T-helper 2 cell treated with Interferon-gamma antibody and Interleukin-4, amounts not matched to agents 5 μg/mL and 100 μg/mL, for 36 hours (primary cell): Measurements from ENCODE around the gene GABRB1.
"Not testable (repeated sequence)": the region's sequence is repeated elsewhere in the genome, so short reads cannot be mapped to it uniquely, and the experiment has no call there.

Experiments
- DNase-seq: peaks from one replicate; pipeline ENCODE4 v3.0.0; 2021; ENCODE audit warnings: low spot score
- H3K27ac Mint-ChIP-seq: one replicate; pipeline ENCODE4 v1.8.0; 2021; ENCODE audit warnings: mild to moderate bottlenecking, mixed read lengths
- H3K27me3 Mint-ChIP-seq: one replicate; pipeline ENCODE4 v1.8.0; 2021; ENCODE audit warnings: low read depth, mixed read lengths
- H3K36me3 Mint-ChIP-seq: one replicate; pipeline ENCODE4 v1.8.0; 2021; ENCODE audit warnings: low read depth, mixed read lengths
- H3K4me1 Mint-ChIP-seq: one replicate; pipeline ENCODE4 v1.8.0; 2021; ENCODE audit warnings: low read depth, mixed read lengths
- H3K4me3 Mint-ChIP-seq: one replicate; pipeline ENCODE4 v1.8.0; 2022; ENCODE audit warnings: mild to moderate bottlenecking, moderate library complexity, mixed read lengths
- H3K9me3 Mint-ChIP-seq: one replicate; pipeline ENCODE4 v1.8.0; 2021; ENCODE audit warnings: mixed read lengths

GABRB1 gene

DNA sequence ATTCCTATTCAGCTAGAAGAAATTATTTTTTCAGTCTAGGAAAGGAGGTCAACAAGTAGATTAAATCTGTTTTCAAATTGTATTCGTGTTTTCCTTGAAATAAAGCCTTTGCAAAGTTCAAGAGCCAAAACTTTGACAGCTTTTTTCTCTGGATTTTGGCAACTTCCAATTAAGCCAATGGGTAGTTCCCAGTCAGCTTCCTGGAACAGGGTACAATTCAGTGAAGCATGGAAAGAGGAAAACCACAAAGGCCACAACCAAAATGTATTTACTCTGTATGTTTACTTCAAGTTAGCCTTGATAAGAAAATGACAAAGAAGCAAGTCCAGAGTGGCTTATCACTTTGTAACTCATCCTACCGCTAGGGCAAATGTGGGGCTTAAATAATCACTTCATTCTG lies 243.5 kb downstream of the GABRB1 start:
- Mint-ChIP-seq H3K27me3 (no peaks in the 10 kb centered on the region), H3K4me1 (no peaks in the 10 kb centered on the region), H3K36me3 (no peaks in the 10 kb centered on the region), H3K4me3 (no peak overlapping the region), H3K9me3 (no peaks in the 10 kb centered on the region), H3K27ac (no peak overlapping the region)
- DNase-seq = no peak

- Mint-ChIP-seq H3K27me3 (no peaks in the 10 kb centered on the region), H3K27ac (no peak overlapping the region), H3K4me1 (no peaks in the 10 kb centered on the region), H3K4me3 (no peak overlapping the region), H3K36me3 (no peaks in the 10 kb centered on the region), H3K9me3 (no peaks in the 10 kb centered on the region)
- DNase-seq = no peak
Measured at GRCh38 chr4:47275595-47275994, 244.2 kb downstream of the GABRB1 start.

GRCh38 chr4:47278631-47279030 lies 247.3 kb downstream of the GABRB1 start:
- no peak for DNase-seq
- Mint-ChIP-seq H3K4me3 (no peak overlapping the region), H3K27ac (no peak overlapping the region), H3K9me3 (no peaks in the 10 kb centered on the region), H3K36me3 (no peaks in the 10 kb centered on the region), H3K4me1 (no peaks in the 10 kb centered on the region), H3K27me3 (no peaks in the 10 kb centered on the region)

DNA sequence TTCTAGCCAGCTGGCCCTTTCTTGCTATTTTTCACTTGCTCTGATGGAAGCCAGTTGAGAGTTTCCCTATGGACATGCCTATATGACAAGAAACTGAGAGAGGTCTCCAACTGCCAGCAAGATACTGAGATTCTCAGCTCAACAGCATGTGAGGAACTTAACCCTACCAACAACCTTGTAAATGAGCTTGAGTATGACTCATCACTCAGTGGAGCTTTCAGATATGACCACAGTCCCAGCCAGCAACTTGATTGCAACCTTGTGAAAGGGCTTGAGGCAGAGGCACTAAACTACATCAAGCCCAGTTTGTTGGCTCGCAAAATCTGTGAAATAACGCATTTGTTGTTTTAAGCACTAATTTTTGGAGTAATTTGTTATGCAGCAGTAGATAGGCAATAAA lies 256.4 kb downstream of the GABRB1 start:
- Mint-ChIP-seq H3K36me3 (no peaks in the 10 kb centered on the region), H3K4me1 (no peaks in the 10 kb centered on the region), H3K9me3 (no peaks in the 10 kb centered on the region), H3K4me3 (no peak overlapping the region), H3K27me3 (no peaks in the 10 kb centered on the region), H3K27ac (no peak overlapping the region)
- no peak for DNase-seq

DNA sequence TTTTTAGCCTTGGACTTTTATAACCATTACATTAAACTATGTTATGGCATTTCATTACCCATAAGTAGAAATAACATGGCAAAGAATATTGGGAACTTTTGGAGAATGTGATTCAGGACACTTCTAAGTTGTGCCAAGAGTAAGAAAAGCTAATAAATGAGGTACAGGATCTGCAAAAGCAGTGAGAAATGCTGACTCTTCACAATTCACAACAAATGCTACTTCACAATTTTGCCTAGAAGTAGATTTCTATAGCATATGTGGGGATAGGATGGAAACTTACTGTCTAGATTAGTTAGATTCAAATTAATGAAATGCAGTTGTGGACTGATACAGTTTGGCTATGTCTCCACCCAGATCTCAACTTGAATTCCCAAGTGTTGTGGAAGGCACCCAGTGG lies 258.4 kb downstream of the GABRB1 start:
- no peaks in the 10 kb centered on the region for H3K9me3 Mint-ChIP-seq
- no peaks in the 10 kb centered on the region for H3K27me3 Mint-ChIP-seq
- no peak overlapping the region for H3K4me3 Mint-ChIP-seq
- H3K27ac Mint-ChIP-seq = no peak overlapping the region
- no peaks in the 10 kb centered on the region for H3K4me1 Mint-ChIP-seq
- H3K36me3 Mint-ChIP-seq = no peaks in the 10 kb centered on the region
- DNase-seq = no peak

DNA sequence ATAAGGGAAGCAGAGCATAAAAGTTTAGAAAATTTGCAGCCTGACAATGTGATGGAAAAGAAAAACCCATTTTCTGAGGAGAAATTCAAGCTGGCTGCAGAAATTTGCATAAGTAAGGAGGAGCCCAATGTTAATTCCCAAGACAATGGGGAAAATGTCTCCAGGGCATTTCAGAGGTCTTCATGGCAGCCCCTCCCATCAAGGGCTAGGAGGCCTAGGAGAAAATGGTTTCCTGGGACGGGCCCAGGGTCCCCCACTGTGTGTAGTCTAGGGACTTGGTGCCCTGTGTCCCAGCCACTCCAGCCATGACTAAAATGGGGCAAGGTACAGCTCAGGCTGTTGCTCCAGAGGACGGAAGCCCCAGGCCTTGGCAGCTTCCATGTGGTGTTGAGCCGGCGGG lies 259.5 kb downstream of the GABRB1 start:
- DNase-seq, H3K9me3 Mint-ChIP-seq, H3K27me3 Mint-ChIP-seq, H3K4me1 Mint-ChIP-seq, H3K4me3 Mint-ChIP-seq, H3K27ac Mint-ChIP-seq, H3K36me3 Mint-ChIP-seq: not testable (repeated sequence)

GRCh38 chr4:47309165-47309564 lies 277.8 kb downstream of the GABRB1 start:
- Mint-ChIP-seq H3K4me3 (no peak overlapping the region), H3K36me3 (no peaks in the 10 kb centered on the region), H3K27me3 (no peaks in the 10 kb centered on the region), H3K27ac (no peak overlapping the region), H3K4me1 (no peaks in the 10 kb centered on the region), H3K9me3 (no peaks in the 10 kb centered on the region)
- no peak for DNase-seq

GRCh38 chr4:47312170-47312569 lies 280.8 kb downstream of the GABRB1 start:
- H3K4me3 Mint-ChIP-seq = no peak overlapping the region
- no peaks in the 10 kb centered on the region for H3K36me3 Mint-ChIP-seq
- H3K27ac Mint-ChIP-seq = no peak overlapping the region
- H3K9me3 Mint-ChIP-seq = no peaks in the 10 kb centered on the region
- H3K27me3 Mint-ChIP-seq = no peaks in the 10 kb centered on the region
- DNase-seq = no peak
- H3K4me1 Mint-ChIP-seq = no peaks in the 10 kb centered on the region

DNA sequence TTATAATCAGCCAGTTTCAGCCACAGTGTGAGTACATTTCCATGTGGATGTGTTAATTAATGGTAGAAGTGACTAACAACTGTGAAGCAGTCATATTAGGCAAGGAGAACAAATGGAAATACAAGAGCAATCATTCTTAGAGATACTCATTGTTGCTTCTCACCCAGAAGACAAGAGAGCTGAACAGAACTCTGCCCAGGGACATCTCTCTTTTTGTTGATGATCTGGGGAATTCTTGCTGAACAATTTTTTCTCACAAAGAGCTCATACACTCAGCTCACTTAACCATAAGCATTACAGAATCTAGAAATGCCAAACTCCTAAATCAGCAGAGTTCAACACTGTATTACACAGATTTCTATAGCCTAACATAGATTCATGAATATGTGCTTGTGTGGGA lies 282.0 kb downstream of the GABRB1 start:
- Mint-ChIP-seq H3K27me3 (no peaks in the 10 kb centered on the region), H3K4me1 (no peaks in the 10 kb centered on the region), H3K36me3 (no peaks in the 10 kb centered on the region), H3K27ac (no peak overlapping the region), H3K9me3 (no peaks in the 10 kb centered on the region), H3K4me3 (no peak overlapping the region)
- no peak for DNase-seq

DNA sequence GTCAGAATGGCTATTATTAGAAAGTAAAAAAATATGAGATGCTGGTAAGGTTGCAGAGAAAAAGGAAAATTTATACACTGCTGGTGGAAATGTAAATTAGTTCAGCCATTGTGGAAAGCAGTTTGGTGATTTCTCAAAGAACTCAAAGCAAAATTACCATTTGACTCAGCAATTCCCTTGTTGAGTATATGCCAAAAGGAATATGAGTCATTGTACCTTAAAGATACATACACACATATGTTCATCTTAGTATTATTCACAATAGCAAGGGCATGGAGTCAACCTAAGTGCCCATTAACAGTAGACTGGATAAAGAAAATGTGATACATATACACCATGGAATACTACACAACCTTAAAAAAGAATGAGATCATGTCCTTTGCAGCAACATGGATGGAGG lies 284.0 kb downstream of the GABRB1 start:
- no peaks in the 10 kb centered on the region for H3K4me1 Mint-ChIP-seq
- no peaks in the 10 kb centered on the region for H3K36me3 Mint-ChIP-seq
- H3K4me3 Mint-ChIP-seq = no peak overlapping the region
- no peaks in the 10 kb centered on the region for H3K27me3 Mint-ChIP-seq
- no peak overlapping the region for H3K27ac Mint-ChIP-seq
- H3K9me3 Mint-ChIP-seq = no peaks in the 10 kb centered on the region
- no peak for DNase-seq

- H3K36me3 Mint-ChIP-seq = no peaks in the 10 kb centered on the region
- H3K4me3 Mint-ChIP-seq = no peak overlapping the region
- DNase-seq = no peak
- H3K27me3 Mint-ChIP-seq = no peaks in the 10 kb centered on the region
- no peaks in the 10 kb centered on the region for H3K9me3 Mint-ChIP-seq
- no peak overlapping the region for H3K27ac Mint-ChIP-seq
- no peaks in the 10 kb centered on the region for H3K4me1 Mint-ChIP-seq
Measured at GRCh38 chr4:47326025-47326424, 294.7 kb downstream of the GABRB1 start.

- Mint-ChIP-seq H3K4me3 (no peak overlapping the region), H3K36me3 (no peaks in the 10 kb centered on the region), H3K27me3 (no peaks in the 10 kb centered on the region), H3K4me1 (no peaks in the 10 kb centered on the region), H3K27ac (no peak overlapping the region), H3K9me3 (no peaks in the 10 kb centered on the region)
- DNase-seq = no peak
Measured at GRCh38 chr4:47330866-47331265, 299.5 kb downstream of the GABRB1 start.

GRCh38 chr4:47334652-47335051 lies 303.3 kb downstream of the GABRB1 start:
- Mint-ChIP-seq H3K36me3 (no peaks in the 10 kb centered on the region), H3K4me1 (no peaks in the 10 kb centered on the region), H3K27me3 (no peaks in the 10 kb centered on the region), H3K27ac (no peak overlapping the region), H3K4me3 (no peak overlapping the region), H3K9me3 (no peaks in the 10 kb centered on the region)
- no peak for DNase-seq

- no peaks in the 10 kb centered on the region for H3K4me1 Mint-ChIP-seq
- no peaks in the 10 kb centered on the region for H3K9me3 Mint-ChIP-seq
- H3K27me3 Mint-ChIP-seq = no peaks in the 10 kb centered on the region
- no peak for DNase-seq
- no peak overlapping the region for H3K27ac Mint-ChIP-seq
- H3K4me3 Mint-ChIP-seq = no peak overlapping the region
- H3K36me3 Mint-ChIP-seq = no peaks in the 10 kb centered on the region
Measured at GRCh38 chr4:47337893-47338292, 306.5 kb downstream of the GABRB1 start.

GRCh38 chr4:47340914-47341313 lies 309.5 kb downstream of the GABRB1 start:
- Mint-ChIP-seq H3K27ac (no peak overlapping the region), H3K36me3 (no peaks in the 10 kb centered on the region), H3K4me1 (no peaks in the 10 kb centered on the region), H3K27me3 (no peaks in the 10 kb centered on the region), H3K9me3 (no peaks in the 10 kb centered on the region), H3K4me3 (no peak overlapping the region)
- no peak for DNase-seq

- no peak for DNase-seq
- Mint-ChIP-seq H3K36me3 (no peaks in the 10 kb centered on the region), H3K9me3 (no peaks in the 10 kb centered on the region), H3K4me3 (no peak overlapping the region), H3K27me3 (no peaks in the 10 kb centered on the region), H3K4me1 (no peaks in the 10 kb centered on the region), H3K27ac (no peak overlapping the region)
Measured at GRCh38 chr4:47342796-47343195, 311.4 kb downstream of the GABRB1 start.
